GM12873 (cell line): ENCODE data around the gene BARX1.

Source experiments
- TF ChIP-seq, protein P1 (sequence below): IDR thresholded peaks from 2 replicates; pipeline ENCODE4 v1.5.1; 2012; ENCODE audit warnings: low read depth, mild to moderate bottlenecking, moderate library complexity, low read length, control low read depth; ENCODE audit not compliant: insufficient read depth; ENCODE audit errors: missing control alignments

BARX1 gene

DNA sequence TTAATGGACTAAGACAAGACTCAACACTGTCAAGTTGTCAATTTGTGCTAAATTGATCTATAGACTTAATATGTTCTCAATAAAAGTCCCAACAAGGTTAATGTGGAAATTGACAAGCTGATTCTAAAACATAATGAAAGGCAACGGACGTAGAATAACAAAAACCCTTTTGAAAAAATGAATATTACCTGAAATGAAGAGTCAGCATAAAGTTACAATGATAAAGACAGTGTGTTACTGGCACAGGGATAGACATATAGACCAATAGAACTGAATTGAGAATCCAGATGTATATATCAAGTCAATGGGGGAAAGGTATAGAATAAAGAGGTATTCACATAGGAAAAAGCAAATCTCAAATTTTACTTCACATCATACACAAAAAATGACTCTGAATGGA lies 37.7 kb upstream of the BARX1 start:
- TF ChIP-seq, protein P1, sequence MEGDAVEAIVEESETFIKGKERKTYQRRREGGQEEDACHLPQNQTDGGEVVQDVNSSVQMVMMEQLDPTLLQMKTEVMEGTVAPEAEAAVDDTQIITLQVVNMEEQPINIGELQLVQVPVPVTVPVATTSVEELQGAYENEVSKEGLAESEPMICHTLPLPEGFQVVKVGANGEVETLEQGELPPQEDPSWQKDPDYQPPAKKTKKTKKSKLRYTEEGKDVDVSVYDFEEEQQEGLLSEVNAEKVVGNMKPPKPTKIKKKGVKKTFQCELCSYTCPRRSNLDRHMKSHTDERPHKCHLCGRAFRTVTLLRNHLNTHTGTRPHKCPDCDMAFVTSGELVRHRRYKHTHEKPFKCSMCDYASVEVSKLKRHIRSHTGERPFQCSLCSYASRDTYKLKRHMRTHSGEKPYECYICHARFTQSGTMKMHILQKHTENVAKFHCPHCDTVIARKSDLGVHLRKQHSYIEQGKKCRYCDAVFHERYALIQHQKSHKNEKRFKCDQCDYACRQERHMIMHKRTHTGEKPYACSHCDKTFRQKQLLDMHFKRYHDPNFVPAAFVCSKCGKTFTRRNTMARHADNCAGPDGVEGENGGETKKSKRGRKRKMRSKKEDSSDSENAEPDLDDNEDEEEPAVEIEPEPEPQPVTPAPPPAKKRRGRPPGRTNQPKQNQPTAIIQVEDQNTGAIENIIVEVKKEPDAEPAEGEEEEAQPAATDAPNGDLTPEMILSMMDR = no peak

DNA sequence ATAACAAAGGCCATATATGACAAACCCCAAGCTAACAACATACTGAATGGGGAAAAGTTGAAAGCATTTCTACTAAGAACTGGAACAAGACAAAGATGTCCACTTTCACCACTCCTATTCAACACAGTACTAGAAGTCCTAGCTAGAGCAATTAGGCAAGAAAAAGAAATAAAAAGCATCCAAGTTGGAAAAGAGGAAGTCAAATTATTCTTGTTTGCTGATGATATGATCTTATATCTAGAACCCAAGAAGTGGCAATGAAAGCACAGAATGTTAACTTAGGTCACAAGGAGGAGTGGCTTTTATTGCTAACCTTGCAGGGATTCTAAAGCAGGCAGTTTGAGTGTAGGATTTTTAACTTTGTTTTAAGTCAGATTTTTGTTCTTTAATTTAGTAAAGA lies 35.3 kb upstream of the BARX1 start:
- TF ChIP-seq, protein P1 = no peak

DNA sequence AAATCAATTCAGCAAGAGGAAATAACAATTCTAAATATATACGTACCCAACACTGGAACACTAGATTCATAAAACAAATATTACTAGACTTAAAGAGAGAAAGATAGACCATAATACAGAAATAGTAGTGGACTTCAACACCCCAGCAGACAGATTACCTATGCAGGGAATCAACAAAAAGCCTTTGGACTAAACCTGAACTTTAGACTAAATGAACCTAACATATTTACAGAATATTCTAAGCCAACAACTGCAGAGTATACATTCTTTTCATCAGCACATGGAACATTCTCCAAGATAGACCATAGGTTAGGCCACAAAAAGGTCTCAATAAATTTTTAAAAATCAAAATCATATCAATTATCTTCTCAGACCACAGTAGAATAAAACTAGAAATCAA lies 32.9 kb upstream of the BARX1 start:
- TF ChIP-seq, protein P1 = no peak

DNA sequence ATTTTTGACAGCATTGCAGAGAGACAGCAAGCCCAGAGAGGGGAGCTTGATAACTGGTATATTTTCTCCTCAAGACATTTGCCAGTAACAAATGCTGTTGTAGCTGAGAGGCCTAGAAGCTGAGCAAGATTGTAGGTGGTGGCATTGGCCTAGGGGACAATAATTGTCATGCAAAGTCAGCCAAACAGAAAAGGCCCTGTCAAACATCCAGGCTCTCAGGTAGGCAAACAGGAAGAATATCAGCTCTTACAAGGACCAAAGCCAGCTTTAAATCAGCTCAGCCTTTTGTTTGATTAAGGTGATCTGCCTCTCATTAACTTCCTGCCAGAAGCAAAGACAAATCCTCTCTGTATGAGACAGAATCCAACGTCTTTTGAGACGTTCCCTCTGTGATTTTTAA lies 29.7 kb upstream of the BARX1 start:
- TF ChIP-seq, protein P1 = no peak

DNA sequence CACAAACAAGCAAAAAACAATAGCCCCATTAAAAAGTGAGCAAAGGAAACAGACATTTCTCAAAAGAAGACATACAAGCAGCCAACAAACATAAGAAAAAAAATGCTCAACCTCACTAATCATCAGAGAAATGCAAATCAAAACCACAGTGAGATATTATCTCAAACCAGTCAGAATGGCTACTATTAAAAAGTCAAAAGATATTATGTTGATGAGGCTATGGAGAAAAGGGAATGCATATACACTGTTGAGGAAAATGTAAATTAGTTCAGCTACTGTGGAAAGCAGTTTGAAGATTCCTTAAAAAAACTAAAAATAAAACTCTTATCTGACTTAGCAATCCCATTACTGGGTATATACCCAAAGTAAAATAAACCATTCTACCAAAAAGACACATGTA lies 28.7 kb upstream of the BARX1 start:
- TF ChIP-seq, protein P1 = no peak

DNA sequence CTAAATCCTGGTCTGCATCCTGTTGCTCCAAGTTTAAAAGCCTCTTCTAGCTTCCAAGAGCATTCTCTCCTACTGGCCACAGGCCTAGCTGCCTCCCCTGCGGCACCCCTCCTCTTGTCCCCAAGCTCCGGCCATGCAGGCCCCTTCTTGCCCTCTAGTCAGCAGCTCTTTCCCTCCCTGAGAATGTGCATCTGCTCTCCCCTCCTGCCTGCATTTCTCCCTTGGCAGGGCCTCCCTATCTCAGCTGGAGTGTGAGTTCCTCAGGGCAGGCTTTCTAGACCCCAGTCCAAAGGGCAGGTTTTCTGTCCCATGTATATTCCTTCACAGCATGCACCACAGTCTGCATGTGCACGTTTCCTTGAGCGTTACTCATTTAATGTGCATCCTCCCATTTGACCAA lies 24.6 kb upstream of the BARX1 start:
- TF ChIP-seq, protein P1 = no peak

DNA sequence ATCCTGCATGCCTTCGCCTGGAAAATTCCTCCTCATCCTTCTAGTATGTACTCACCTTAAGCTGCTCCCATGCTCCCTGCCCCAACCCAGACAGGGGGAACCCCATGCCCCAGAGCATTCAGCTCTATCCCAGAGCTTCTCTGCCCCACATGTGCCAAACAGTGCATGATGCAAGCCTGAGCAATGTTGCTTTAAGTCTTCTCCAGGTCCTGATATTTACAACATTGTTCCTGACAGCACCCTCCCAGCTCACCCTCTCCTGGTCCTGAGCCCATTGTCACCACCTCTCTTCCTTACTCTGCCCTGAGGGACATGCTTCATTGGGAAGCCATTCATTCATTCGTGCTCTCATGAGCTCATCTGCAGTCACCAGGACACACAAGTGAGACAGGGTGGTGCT lies 23.4 kb upstream of the BARX1 start:
- TF ChIP-seq, protein P1 = no peak
